Kidney tubule cell (primary cell): ENCODE results near the gene MGAT4A.
"Not testable (repeated sequence)": the region's sequence is repeated elsewhere in the genome, so short reads cannot be mapped to it uniquely, and the experiment has no call there.

Source experiments
- DNase-seq: peaks from one replicate; pipeline ENCODE4 v3.0.0-alpha.2; 2018; ENCODE audit warnings: low spot score

Gene MGAT4A

GRCh38 chr2:98607104-98607503 lies 123.8 kb downstream of the MGAT4A start:
- DNase-seq: no peak

- no peak for DNase-seq
Measured at GRCh38 chr2:98606431-98606830, 124.5 kb downstream of the MGAT4A start.

- no peak for DNase-seq
Measured at GRCh38 chr2:98605076-98605475, 125.9 kb downstream of the MGAT4A start.

GRCh38 chr2:98604547-98604946 lies 126.4 kb downstream of the MGAT4A start:
- no peak for DNase-seq

- DNase-seq: peak; percentile 59
Measured at GRCh38 chr2:98601532-98602132, 129.3 kb downstream of the MGAT4A start.

- DNase-seq: no peak
Measured at GRCh38 chr2:98598781-98599428, 132.0 kb downstream of the MGAT4A start.

GRCh38 chr2:98594665-98595064 lies 136.3 kb downstream of the MGAT4A start:
- DNase-seq: not testable (repeated sequence)

GRCh38 chr2:98592565-98592964 lies 138.4 kb downstream of the MGAT4A start:
- no peak for DNase-seq

GRCh38 chr2:98589489-98589888 lies 141.4 kb downstream of the MGAT4A start:
- DNase-seq: no peak

GRCh38 chr2:98588880-98589431 lies 142.0 kb downstream of the MGAT4A start:
- DNase-seq: no peak

- no peak for DNase-seq
Measured at GRCh38 chr2:98586551-98587140, 144.3 kb downstream of the MGAT4A start.

GRCh38 chr2:98585386-98585785 lies 145.5 kb downstream of the MGAT4A start:
- DNase-seq: no peak

GRCh38 chr2:98583816-98584618 lies 146.9 kb downstream of the MGAT4A start:
- no peak for DNase-seq

- no peak for DNase-seq
Measured at GRCh38 chr2:98583276-98583675, 147.7 kb downstream of the MGAT4A start.

GRCh38 chr2:98582523-98582922 lies 148.4 kb downstream of the MGAT4A start:
- no peak for DNase-seq

- DNase-seq: no peak
Measured at GRCh38 chr2:98580656-98581284, 150.2 kb downstream of the MGAT4A start.

GRCh38 chr2:98579926-98580325 lies 151.0 kb downstream of the MGAT4A start:
- DNase-seq: no peak

GRCh38 chr2:98578231-98578630 lies 152.7 kb downstream of the MGAT4A start:
- DNase-seq: no peak

- DNase-seq: no peak
Measured at GRCh38 chr2:98577313-98577712, 153.6 kb downstream of the MGAT4A start.

- DNase-seq: no peak
Measured at GRCh38 chr2:98576666-98577312, 154.1 kb downstream of the MGAT4A start.

GRCh38 chr2:98573426-98573825 lies 157.5 kb downstream of the MGAT4A start:
- DNase-seq: no peak
